Measurements from ENCODE around the gene SPEM3.

The SPEM3 gene

GRCh38 chr17:7403977-7404736 lies 24.5 kb upstream of the SPEM3 start, which contains the start of gene TMEM256:
Gene TMEM256 (minus strand): TSS chr17:7404097. CDS start chr17:7404084, 13 bp downstream.
- DNase-seq (ENCODE audit: low read depth in 3 of 3, low spot score in 1 of 3) = peak; percentile 84 to 91 (median 86)

GRCh38 chr17:7404737-7405349 lies 23.8 kb upstream of the SPEM3 start:
- DNase-seq (ENCODE audit: low read depth in 3 of 3, low spot score in 1 of 3) = peak in 2 of 3 donors; percentile 40 to 53

GRCh38 chr17:7405350-7406234 lies 23.1 kb upstream of the SPEM3 start:
- no peak for DNase-seq (ENCODE audit: low read depth in 3 of 3, low spot score in 1 of 3)

GRCh38 chr17:7406235-7406825 lies 22.3 kb upstream of the SPEM3 start:
- no peak for DNase-seq (ENCODE audit: low read depth in 3 of 3, low spot score in 1 of 3)

GRCh38 chr17:7407082-7407481 lies 21.6 kb upstream of the SPEM3 start:
- DNase-seq (ENCODE audit: low read depth in 3 of 3, low spot score in 1 of 3) = no peak

- DNase-seq (ENCODE audit: low read depth in 3 of 3, low spot score in 1 of 3) = no peak
Measured at GRCh38 chr17:7407485-7408251, 21.0 kb upstream of the SPEM3 start, which contains the start of gene NLGN2. Gene NLGN2 (plus strand): TSS chr17:7407845. CDS start chr17:7408256, 411 bp downstream.

- no peak for DNase-seq (ENCODE audit: low read depth in 3 of 3, low spot score in 1 of 3)
Measured at GRCh38 chr17:7408252-7408727, 20.4 kb upstream of the SPEM3 start.

GRCh38 chr17:7408863-7409262 lies 19.8 kb upstream of the SPEM3 start:
- DNase-seq (ENCODE audit: low read depth in 3 of 3, low spot score in 1 of 3) = no peak

- no peak for DNase-seq (ENCODE audit: low read depth in 3 of 3, low spot score in 1 of 3)
Measured at GRCh38 chr17:7409716-7410115, 18.9 kb upstream of the SPEM3 start.

GRCh38 chr17:7410634-7411426 lies 17.8 kb upstream of the SPEM3 start:
- DNase-seq (ENCODE audit: low read depth in 3 of 3, low spot score in 1 of 3) = no peak

GRCh38 chr17:7411427-7411750 lies 17.3 kb upstream of the SPEM3 start:
- DNase-seq (ENCODE audit: low read depth in 3 of 3, low spot score in 1 of 3) = no peak

- no peak for DNase-seq (ENCODE audit: low read depth in 3 of 3, low spot score in 1 of 3)
Measured at GRCh38 chr17:7413346-7413985, 15.2 kb upstream of the SPEM3 start.

- DNase-seq (ENCODE audit: low read depth in 3 of 3, low spot score in 1 of 3) = no peak
Measured at GRCh38 chr17:7414837-7415236, 13.8 kb upstream of the SPEM3 start.

- no peak for DNase-seq (ENCODE audit: low read depth in 3 of 3, low spot score in 1 of 3)
Measured at GRCh38 chr17:7415784-7416183, 12.9 kb upstream of the SPEM3 start.

GRCh38 chr17:7416323-7416722 lies 12.3 kb upstream of the SPEM3 start:
- DNase-seq (ENCODE audit: low read depth in 3 of 3, low spot score in 1 of 3) = no peak

- no peak for DNase-seq (ENCODE audit: low read depth in 3 of 3, low spot score in 1 of 3)
Measured at GRCh38 chr17:7417056-7417655, 11.5 kb upstream of the SPEM3 start.

GRCh38 chr17:7418472-7419152 lies 10.0 kb upstream of the SPEM3 start:
- no peak for DNase-seq (ENCODE audit: low read depth in 3 of 3, low spot score in 1 of 3)
